ENCODE data around the gene HLCS.

Gene HLCS

GRCh38 chr21:36766511-36766910 is 200.0 kb downstream of the HLCS start:
- DNase-seq = no peak

GRCh38 chr21:36765229-36765628 is 201.2 kb downstream of the HLCS start:
- DNase-seq = no peak

DNA sequence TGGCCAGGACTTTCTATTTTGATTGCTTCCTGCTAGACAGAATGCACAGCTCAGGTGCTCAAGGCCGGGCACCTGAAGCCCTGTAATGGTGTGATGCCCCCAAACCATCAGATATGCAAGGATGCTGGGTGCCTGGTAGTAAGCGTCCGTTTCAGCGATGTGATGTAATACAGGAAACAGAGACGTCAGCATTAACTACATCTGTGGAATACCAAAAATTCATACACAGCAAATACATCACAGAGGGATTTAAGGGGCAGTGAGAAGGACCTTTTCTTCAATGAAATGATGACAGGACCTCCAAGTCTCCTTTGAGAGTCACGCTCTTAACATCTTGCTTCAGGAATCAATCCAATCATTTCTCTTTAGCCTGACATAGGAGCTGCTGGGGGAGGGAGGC is 203.2 kb downstream of the HLCS start:
- no peak for DNase-seq

DNA sequence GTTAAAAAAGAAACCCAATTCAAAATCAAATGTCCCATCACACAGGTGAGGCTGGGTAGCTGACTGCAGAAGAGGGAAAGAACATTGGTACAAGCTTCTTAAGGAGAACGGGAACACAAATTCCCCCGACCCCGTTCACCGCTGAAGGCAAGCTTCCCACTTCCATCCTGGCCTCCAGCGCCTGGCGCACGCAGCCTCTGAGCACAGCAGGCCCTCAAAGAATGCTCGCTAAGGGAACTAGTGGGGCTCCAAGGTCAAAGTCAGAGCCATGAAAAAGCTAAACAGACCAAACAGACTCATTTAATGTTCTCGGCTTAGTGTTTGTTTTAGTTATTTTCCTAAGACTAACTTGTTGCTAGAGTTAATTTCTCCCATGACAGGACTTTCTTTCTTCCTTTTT is 203.8 kb downstream of the HLCS start:
- DNase-seq = no peak

- no peak for DNase-seq
These were observed 204.8 kb downstream of the HLCS start for GRCh38 chr21:36761685-36762084.

DNA sequence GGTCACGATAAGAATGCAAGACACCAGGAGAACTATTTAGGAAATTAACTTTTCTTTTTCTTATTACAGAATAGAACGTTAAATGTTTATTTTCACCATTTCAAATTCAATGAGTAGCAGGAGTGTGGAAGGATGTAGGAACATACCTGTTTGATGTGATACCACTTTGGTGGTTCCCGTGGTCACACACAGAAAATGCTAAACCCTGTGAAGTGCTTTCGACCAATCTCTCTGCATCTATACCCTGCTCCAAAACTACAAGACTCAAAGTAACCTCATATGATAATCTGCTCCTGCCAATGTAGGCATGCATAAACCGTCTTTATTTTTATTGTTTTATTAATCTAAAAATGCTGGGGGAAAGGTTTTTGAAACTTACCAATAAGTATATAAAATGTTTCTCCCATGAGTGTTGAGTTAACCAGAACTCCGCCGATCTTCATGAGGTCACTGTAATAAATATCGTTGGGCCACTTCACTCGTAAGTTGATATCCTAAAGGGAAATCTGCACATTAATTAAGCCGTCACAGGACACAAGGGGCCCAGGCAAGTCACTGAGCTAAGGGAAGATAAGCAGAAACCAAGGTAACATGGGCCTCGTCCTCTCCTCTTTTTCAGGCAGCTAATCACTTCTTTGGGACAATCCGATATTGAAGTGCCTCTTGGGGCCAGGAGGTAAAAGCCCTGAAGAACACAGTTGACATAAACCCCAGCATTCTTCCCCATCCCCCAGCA is 207.0 kb downstream of the HLCS start:
- DNase-seq = no peak

DNA sequence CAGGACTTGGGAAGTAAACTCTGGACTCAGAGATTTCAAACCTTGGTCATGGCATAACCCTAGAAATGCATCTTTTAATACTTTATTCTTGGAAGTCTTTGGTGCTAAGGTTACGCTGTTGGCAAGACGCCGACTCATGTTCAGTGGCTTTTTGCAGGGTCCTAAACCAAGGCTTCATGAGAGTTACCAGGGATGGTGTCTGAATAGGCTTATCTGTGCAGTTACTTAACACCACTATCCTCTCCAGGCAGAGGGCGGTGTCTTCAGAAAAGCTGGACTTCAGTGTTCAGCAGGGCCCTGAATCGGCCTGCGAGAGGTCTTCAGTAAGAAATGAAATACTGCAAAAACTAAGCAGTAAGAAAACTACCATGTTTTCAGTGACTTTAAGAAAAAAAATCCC is 209.3 kb downstream of the HLCS start:
- no peak for DNase-seq

DNA sequence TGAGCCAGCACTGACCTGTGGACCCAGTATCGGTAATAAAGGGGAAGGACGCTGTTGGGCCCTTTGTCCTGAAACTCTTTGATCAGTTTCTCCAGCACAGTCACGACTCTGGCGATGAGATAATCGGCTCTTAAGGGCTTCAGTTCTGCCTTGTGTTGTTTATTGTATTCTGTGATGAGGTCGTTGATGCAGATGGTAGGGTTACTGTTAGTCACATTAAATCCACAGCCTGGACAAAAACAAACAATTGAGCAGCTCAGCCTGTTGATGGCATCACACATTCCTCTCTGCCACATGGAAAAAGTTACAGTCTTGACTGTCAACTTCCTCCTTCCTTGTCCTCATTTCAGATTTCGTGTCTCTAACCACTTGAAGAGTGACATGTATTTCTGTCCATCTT is 209.9 kb downstream of the HLCS start:
- DNase-seq = no peak

DNA sequence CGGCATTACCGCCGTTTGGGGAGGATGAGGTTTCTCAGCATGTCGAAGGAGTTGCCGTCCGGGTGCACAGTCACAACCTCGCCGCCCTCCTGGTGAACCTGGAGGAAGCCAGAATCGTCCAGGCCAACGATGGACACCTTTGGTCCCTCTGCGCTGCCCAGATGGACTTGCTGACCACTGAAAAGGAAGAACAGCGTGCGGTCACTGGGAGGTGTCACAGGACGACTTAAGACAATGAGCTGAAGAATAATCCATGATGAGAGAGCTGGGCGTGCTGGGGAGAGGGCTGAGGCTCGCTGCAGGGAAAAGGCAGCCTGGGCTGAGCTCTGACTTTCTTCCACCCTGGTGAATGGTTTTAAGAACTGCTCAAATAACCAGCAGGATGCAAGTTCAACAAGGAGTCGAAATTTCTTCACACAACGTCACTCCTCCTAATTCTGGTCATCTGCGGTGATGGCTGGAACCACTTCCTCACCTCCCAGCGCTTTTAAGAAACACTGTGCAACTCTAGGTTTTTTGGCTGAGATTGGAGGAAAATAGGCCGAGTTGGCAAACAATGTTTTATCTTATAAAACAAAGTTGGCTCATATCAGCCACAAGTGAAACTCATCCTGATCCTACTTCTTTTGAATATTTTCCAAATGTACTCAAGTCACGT is 212.1 kb downstream of the HLCS start:
- no peak for DNase-seq

DNA sequence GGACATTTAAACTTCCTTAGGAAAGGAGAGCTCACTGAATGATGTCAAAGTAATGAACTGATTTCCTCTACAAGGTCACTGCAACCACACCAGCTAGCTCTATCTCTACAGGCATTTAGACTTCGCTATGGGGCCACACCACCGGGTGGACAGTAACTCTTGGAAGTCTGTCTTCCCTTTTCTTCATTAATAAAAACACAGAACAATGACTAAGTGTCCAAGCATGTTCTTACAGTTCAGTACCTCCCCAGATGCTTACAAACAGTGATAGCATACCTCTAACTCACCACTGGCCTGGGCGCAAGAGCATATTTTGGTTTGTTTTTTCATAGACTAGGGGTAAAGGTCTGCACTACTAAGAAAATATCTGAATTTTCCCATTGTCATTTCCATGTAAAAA is 212.9 kb downstream of the HLCS start:
- no peak for DNase-seq

GRCh38 chr21:36751383-36751782 is 215.1 kb downstream of the HLCS start:
- DNase-seq = no peak

DNA sequence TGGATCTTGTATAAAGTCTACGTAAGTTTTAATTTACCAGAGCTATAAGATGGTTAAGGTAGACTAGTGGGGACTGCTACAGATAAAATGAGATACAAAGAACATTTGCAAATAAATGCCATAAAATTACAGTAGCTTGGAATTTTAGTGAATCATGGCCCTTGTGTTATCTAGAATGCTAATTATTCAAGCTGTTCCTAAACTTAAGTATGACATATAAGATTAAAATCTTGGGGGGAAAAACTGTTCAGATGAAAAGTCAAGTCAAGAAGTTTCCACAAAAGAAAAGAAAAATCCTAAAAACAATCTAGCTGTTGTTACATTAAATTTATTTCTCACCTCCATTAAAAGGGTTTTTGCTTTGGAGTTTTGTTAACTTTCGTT is 215.9 kb downstream of the HLCS start:
- DNase-seq = no peak

DNA sequence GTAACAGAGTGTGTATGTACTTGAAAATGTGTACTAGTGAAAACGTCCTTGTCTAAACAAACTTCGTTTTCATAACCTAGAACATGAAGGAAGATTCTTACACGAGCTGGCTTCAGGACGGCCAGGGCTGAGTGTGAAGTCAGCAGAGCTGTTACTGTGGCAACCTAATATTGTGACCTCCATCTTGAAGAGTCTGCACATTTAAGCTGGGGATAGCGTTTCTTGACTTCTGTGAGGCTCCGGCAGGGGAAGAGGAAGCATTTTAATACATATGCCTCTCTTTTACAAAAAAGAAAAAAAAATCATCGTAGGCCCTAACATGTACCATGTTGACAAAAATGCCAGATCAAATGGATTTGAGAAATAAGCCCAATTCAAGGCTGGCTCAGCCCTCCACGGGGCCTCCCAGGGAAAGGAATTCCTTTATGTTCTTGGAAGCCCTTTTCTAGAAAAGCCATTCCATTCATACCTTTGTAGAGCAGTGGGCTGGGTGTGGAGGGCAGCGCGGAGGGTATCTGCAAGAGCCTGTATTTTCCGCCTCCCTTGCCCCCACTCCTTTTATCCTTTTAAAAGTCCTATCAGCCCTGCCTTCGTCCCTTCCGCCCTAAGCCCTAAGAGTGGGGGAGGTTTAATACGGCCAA is 216.4 kb downstream of the HLCS start:
- no peak for DNase-seq

DNA sequence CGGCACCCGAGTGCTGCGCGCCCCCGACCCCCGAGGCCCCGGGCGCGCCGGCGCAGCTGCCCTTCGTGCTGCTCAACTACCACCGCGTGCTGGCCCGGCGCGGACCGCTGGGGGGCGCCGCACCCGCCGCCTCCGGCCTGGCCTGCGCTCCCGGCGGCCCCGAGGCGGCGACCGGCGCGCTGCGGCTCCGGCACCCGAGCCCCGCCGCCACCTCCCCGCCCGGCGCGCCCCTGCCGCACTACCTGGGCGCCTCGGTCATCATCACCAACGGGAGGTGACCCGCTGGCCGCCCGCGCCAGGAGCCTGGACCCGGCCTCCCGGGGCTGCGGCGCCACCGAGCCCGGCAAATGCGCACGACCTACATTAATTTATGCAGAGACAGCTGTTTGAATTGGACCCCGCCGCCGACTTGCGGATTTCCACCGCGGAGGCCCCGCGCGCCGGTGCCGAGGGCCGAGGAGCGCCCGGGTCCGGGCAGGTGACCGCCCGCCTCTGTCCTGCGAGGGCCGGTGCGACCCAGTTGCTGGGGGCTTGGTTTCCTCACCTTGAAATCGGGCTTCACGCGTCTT is 218.6 kb downstream of the HLCS start:
- DNase-seq = no peak

DNA sequence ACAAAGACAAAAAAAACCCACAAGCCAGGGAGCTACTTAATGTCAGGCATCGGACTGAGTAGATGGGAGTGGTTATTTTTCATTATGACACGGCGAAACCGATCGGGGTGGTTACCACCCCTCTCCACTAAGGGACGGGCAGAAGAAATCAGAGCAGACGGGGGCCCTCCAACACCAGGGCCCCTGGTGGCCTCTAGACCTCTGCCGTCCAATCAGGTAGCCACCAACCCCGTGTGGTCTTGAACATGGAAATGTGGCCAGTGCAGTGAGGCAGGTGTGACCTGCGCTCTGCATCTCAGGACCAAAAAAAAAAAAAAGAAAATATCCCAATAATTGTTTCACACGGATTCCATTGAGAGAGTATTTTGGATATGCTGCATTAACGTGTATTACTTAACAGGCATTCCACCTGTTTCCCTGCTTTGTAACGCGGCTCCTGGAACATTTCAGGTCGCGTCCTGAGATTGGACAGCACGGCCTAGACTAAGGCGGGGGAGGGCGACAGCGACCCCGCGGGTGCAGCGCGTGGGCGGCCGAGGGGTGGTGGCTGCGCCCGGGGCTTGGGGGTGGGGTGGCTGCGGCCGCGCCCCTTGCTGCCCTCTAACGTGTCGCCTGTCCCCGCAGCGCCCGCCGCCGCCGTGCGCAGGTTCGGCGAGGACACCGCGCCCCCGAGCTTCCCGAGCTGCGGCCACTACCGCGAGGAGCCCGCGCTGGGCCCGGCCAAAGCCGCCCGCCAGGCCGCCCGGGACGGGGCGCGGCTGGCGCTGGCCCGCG is 219.2 kb downstream of the HLCS start:
- DNase-seq = no peak

- no peak for DNase-seq
These were observed 221.0 kb downstream of the HLCS start for GRCh38 chr21:36745459-36745858.

GRCh38 chr21:36744560-36745231 is 221.8 kb downstream of the HLCS start:
- DNase-seq = no peak

GRCh38 chr21:36744190-36744559 is 222.3 kb downstream of the HLCS start:
- no peak for DNase-seq

DNA sequence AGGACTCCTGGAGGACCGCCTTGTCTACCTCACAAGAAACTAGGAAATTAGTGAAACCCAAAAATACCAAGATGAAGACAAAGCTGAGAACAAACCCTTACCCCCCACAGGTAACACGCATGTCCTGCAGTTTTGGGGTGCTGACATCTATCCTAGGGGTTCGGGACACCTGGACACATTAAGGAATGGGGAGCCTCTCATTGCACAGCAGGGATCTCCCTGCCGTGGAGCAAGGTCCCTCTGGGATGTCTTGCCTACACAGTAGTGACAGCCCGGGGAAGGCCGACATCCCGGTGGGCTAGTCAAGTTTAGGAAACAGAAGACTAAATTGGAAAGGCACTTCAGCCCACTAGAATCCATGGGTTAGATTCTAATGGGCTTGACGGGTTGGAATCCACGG is 223.0 kb downstream of the HLCS start:
- DNase-seq = no peak

- no peak for DNase-seq
These were observed 223.5 kb downstream of the HLCS start for GRCh38 chr21:36743008-36743407.

DNA sequence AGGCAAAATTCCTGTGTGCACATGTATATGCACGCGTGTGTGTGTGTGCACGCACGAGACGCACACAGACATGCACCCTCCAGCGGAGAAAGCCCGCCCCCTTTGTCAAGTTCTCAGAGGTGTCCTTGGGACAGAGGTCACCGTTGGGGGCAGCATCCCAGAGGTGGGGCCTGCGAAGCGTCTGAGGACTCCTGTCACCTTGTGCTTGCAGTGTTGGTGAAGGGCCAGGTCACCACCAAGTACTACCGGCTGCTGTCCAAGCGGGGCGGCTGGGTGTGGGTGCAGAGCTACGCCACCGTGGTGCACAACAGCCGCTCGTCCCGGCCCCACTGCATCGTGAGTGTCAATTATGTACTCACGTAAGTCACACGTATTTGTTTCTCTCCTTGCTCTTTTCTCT is 225.0 kb downstream of the HLCS start:
- DNase-seq = no peak

DNA sequence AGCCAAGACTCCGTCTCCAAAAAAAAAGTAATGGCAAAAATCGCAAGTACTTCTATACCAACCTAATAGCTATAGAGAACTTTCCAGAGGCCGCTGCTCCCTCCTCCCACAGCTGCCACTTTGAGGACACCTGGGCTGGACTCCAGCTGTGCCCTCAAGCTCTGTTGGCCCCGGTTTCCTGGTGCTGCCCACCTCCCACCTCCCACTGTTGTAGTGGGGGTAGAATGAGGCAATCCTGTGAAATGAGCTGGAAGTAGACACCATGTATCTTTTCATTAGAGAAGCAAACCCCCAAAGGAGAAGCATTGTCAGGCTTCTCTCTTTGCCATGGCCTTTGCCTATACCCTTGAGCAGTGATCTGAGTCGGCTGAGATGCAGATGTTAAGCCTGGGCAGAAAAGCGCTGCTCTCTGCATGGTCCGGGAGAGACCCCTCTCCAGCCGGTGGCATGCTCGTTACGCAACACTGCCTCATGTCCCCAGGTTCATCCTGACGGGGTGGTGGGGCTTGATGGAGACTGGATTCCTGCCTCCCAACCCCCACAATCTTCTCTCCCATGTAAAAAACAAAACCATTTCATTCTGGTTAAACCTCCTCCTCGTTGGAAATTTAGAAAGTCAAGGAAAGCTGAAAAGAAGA is 227.9 kb downstream of the HLCS start:
- no peak for DNase-seq

Measured in bone marrow (tissue), 2 donors.